GM12878 (cell line): ENCODE data around the gene RGP1. TPM values are rescaled to one million over a fixed set of nuclear protein-coding genes. Genes with fewer than 3 reads are reported as not detected.
A peak's percentile ranks its signal among the peaks of the same experiment; 100 is the strongest.

Experiments
- ATF7 ChIP-seq: fragments of 450-650 bp; IDR thresholded peaks from 2 replicates; pipeline ENCODE4 v1.6.1; 2016; ENCODE audit warnings: low read depth, mild to moderate bottlenecking
- BCL11A ChIP-seq: IDR thresholded peaks from 2 replicates; pipeline ENCODE4 v1.6.1; 2011; ENCODE audit warnings: low read depth, low read length
- BCLAF1 ChIP-seq: fragments of 450-650 bp; IDR thresholded peaks from 2 replicates; pipeline ENCODE4 v1.6.1; 2017; ENCODE audit warnings: antibody characterized with exemption, mild to moderate bottlenecking, moderate library complexity
- CEBPB ChIP-seq, 2 experiments: fragments of 150-350 bp in 1 of 2; IDR thresholded peaks; 2 replicates each; pipeline ENCODE4 v1.6.1; 2012 to 2014; ENCODE audit warnings: low read depth in 2 of 2, low read length in 2 of 2, borderline replicate concordance in 1 of 2, inconsistent platforms in 1 of 2
- EZH2 ChIP-seq: IDR thresholded peaks from 2 replicates; pipeline ENCODE4 v1.6.1; 2012; ENCODE audit warnings: low read depth, mild to moderate bottlenecking, control low read depth, inconsistent platforms, low read length, borderline replicate concordance; ENCODE audit not compliant: control insufficient read depth
- HDGF ChIP-seq: fragments of 450-650 bp; IDR thresholded peaks from 2 replicates; pipeline ENCODE4 v1.6.1; 2016; ENCODE audit warnings: antibody characterized with exemption
- KAT2A ChIP-seq: conservative IDR thresholded peaks from 2 replicates; pipeline ENCODE4 v1.6.1; 2011; ENCODE audit warnings: low read depth, low read length; ENCODE audit not compliant: control insufficient read depth
- MEF2B ChIP-seq: fragments of 450-650 bp; IDR thresholded peaks from 2 replicates; pipeline ENCODE4 v1.6.1; 2018; ENCODE audit warnings: mild to moderate bottlenecking, moderate library complexity; ENCODE audit not compliant: partially characterized antibody, poor library complexity, severe bottlenecking
- MLLT1 ChIP-seq: fragments of 450-650 bp; IDR thresholded peaks from 2 replicates; pipeline ENCODE4 v1.6.1; 2016; ENCODE audit warnings: mild to moderate bottlenecking
- MYC ChIP-seq: IDR thresholded peaks from 2 replicates; pipeline ENCODE4 v1.6.1; 2011; ENCODE audit warnings: mild to moderate bottlenecking, low read length, moderate library complexity, inconsistent platforms; ENCODE audit not compliant: insufficient read depth, insufficient replicate concordance, insufficient read length, severe bottlenecking
- NFYA ChIP-seq: IDR thresholded peaks from 2 replicates; pipeline ENCODE4 v1.6.1; 2011; ENCODE audit warnings: low read depth, mild to moderate bottlenecking, low read length, improper control_type of control experiment, borderline replicate concordance
- NR2F1 ChIP-seq: fragments of 450-650 bp; conservative IDR thresholded peaks from 2 replicates; pipeline ENCODE4 v1.6.1; 2017; ENCODE audit warnings: mild to moderate bottlenecking
- NRF1 ChIP-seq: conservative IDR thresholded peaks from 2 replicates; pipeline ENCODE4 v1.6.1; 2011; ENCODE audit warnings: mild to moderate bottlenecking, low read depth, low read length, improper control_type of control experiment
- RBBP5 ChIP-seq: fragments of 200-600 bp; sonication (generic); conservative IDR thresholded peaks from 2 replicates; pipeline ENCODE4 v1.6.1; 2016
- SIN3A ChIP-seq: IDR thresholded peaks from 2 replicates; pipeline ENCODE4 v1.6.1; 2012; ENCODE audit warnings: low read depth, low read length, improper control_type of control experiment
- ZNF384 ChIP-seq: IDR thresholded peaks from 2 replicates; pipeline ENCODE4 v1.6.1; 2012; ENCODE audit warnings: low read depth, mild to moderate bottlenecking, low read length, improper control_type of control experiment, borderline replicate concordance
- polyA plus RNA-seq, 11 experiments: library from polyadenylated mRNA; depleted of rRNA in 4 of 11; unstranded in 6 of 11; stranded (reverse) in 5 of 11; fragments of >200 nt; fragmentation: Nextera tagmentation in 4 of 11; fragmentation: Illumina TruSeq in 1 of 11; extraction: Ambion mirVana in 4 of 11; extraction: Trizol in 1 of 11; gene quantifications; 1 replicate in 1 of 11; 2 replicates in 10 of 11; pipeline versions ENCODE4 v1.2.1 to v1.2.3, GENCODE V29; 2011 to 2016; ENCODE audit warnings: inconsistent platforms in 2 of 11, missing spikeins in 2 of 11, low read depth in 1 of 11
- total RNA-seq, 4 experiments: library from RNA; depleted of rRNA in 3 of 4; stranded (reverse); fragments of >200 nt in 3 of 4; fragmentation: Illumina TruSeq in 1 of 4; extraction: Trizol in 1 of 4; gene quantifications; 2 replicates each; pipeline versions ENCODE4 v1.2.1 to v1.2.3, GENCODE V29; 2013 to 2021
- TF ChIP-seq, protein P1 (sequence below): IDR thresholded peaks from 2 replicates; pipeline ENCODE4 v1.6.1; 2011; ENCODE audit warnings: borderline replicate concordance, low read depth, mild to moderate bottlenecking, moderate library complexity, mixed read lengths, low read length; ENCODE audit not compliant: insufficient read depth; ENCODE audit errors: extremely low read length
- TF ChIP-seq, protein P2 (sequence below): fragments of 150-350 bp; IDR thresholded peaks from 2 replicates; pipeline ENCODE4 v1.6.1; 2016; ENCODE audit warnings: low read depth, low read length
- TF ChIP-seq, protein P3 (sequence below): fragments of 450-650 bp; IDR thresholded peaks from 2 replicates; pipeline ENCODE4 v1.6.1; 2014; ENCODE audit warnings: mild to moderate bottlenecking

Gene RGP1
- total and polyA plus RNA-seq, 10 of the 15 experiments (the other 5 are each of a cell fraction or from before 2014, with no cell fraction given), result 0.44 to 14.9 (median 7.4) TPM

DNA sequence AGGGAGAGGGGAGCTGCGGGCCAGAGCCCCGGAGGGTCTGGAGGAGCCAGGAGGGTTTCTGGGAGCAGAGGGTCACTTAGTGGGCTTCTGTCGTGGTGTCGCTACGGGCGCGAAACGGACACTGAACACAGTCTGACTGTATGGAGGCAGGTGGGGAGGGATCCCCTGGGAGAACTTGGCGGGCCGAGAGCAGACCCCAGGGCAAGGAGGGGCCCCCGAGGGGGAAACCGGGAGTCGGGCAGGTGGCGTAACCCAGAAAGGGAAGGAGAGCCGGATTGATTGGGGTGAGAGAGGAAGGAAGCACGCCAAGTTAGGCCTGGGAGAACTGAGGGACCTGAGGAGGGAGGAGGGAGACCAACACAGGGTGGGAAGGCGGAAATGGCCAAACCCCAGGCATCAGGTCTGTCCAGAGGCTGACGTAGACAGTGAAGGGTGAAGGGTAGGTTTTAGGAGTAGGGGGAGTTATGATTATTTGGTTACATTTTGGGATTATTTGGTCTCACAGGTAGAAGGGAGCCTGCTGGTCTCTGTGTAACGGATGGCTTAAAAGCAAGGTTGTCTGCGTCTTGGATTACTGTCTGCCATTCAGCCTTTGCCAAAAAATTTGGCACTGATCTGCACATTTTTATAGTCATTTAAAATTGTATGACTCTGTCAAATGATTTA lies 8.3 kb downstream of the RGP1 start (continued):
- no peak for TF ChIP-seq KAT2A
- TF ChIP-seq, protein P1, sequence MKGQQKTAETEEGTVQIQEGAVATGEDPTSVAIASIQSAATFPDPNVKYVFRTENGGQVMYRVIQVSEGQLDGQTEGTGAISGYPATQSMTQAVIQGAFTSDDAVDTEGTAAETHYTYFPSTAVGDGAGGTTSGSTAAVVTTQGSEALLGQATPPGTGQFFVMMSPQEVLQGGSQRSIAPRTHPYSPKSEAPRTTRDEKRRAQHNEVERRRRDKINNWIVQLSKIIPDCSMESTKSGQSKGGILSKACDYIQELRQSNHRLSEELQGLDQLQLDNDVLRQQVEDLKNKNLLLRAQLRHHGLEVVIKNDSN, result no peak
- TF ChIP-seq RBBP5, result no peak
- TF ChIP-seq, protein P2, sequence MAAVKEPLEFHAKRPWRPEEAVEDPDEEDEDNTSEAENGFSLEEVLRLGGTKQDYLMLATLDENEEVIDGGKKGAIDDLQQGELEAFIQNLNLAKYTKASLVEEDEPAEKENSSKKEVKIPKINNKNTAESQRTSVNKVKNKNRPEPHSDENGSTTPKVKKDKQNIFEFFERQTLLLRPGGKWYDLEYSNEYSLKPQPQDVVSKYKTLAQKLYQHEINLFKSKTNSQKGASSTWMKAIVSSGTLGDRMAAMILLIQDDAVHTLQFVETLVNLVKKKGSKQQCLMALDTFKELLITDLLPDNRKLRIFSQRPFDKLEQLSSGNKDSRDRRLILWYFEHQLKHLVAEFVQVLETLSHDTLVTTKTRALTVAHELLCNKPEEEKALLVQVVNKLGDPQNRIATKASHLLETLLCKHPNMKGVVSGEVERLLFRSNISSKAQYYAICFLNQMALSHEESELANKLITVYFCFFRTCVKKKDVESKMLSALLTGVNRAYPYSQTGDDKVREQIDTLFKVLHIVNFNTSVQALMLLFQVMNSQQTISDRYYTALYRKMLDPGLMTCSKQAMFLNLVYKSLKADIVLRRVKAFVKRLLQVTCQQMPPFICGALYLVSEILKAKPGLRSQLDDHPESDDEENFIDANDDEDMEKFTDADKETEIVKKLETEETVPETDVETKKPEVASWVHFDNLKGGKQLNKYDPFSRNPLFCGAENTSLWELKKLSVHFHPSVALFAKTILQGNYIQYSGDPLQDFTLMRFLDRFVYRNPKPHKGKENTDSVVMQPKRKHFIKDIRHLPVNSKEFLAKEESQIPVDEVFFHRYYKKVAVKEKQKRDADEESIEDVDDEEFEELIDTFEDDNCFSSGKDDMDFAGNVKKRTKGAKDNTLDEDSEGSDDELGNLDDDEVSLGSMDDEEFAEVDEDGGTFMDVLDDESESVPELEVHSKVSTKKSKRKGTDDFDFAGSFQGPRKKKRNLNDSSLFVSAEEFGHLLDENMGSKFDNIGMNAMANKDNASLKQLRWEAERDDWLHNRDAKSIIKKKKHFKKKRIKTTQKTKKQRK, result no peak
- TF ChIP-seq ATF7, result peak; percentile 57
- TF ChIP-seq BCL11A, result no peak
- 0 out of 2 replicates have a peak, but pooled peaks have one; percentile 33 for TF ChIP-seq SIN3A
- no peak for TF ChIP-seq MYC
- no peak for TF ChIP-seq NRF1
- no peak for TF ChIP-seq EZH2
- TF ChIP-seq, protein P3, sequence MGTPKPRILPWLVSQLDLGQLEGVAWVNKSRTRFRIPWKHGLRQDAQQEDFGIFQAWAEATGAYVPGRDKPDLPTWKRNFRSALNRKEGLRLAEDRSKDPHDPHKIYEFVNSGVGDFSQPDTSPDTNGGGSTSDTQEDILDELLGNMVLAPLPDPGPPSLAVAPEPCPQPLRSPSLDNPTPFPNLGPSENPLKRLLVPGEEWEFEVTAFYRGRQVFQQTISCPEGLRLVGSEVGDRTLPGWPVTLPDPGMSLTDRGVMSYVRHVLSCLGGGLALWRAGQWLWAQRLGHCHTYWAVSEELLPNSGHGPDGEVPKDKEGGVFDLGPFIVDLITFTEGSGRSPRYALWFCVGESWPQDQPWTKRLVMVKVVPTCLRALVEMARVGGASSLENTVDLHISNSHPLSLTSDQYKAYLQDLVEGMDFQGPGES, result no peak
- no peak for TF ChIP-seq BCLAF1
- TF ChIP-seq HDGF, result peak; percentile 72
- TF ChIP-seq MEF2B, result peak; percentile 94
- peak; percentile 73; the same call in 1 of the 2 replicates for TF ChIP-seq NR2F1
- no peak for TF ChIP-seq CEBPB (IDR thresholded peaks at IDR 0.05; ENCODE audit: borderline replicate concordance in 1 of 2, low read depth in 2 of 2, low read length in 2 of 2)
- peak; percentile 70; the same call in 1 of the 2 replicates for TF ChIP-seq MLLT1
- TF ChIP-seq ZNF384, result no peak
- TF ChIP-seq NFYA, result no peak
